Measurements from ENCODE around the gene RABEPK.
"Not testable (repeated sequence)": the region's sequence is repeated elsewhere in the genome, so short reads cannot be mapped to it uniquely, and the experiment has no call there.

RABEPK gene

DNA sequence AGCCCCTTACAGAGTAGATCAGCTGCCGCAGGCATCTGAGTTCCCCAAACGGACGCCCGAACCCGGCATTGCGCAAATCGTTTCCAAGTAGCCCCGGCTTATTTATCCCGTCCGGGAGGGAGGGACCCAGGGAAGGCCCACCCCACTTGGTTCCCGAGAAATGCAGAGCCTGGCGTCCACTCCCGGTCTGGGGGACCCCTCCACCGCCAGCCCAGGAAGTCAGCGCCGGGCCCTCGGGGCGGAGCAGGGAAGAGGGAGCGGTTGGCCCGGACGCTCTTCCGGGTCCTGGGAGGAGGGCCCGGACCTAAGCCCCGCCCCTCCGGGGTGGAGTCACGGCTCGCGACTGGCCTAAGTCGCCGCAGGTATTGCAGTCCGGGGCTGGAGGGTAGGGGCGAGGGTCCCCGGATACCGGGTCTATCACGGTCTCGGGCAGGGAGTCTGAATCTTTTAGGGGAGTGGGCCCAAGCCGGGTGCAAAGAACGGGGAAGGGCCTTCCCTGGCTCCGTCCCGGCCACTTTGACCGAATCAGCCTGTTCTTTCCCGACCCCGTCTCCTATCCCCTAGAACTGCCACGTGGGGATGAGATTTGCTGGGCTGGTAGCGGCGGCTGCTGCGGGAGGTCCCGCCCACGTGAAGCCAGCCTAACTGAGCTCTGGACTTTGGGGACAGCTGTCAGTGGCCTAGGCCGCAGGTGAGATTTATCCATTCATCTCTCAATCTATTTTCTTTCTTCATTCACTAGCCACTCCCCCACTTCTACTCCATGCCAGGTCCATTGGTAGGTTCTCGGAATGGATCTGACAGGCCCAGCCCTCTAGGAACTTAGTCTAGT, at the start of gene RABEPK:
Gene RABEPK (plus strand): TSS at position 327 of the 832 bp plus-strand sequence. CDS start 2,472 bp downstream, outside the sequence.
- peak; percentile 70 for DNase-seq (ENCODE audit: low read depth)

- no peak for DNase-seq (ENCODE audit: low read depth)
These were observed 48.6 kb upstream of the RABEPK start for GRCh38 chr9:125151730-125152129.

GRCh38 chr9:125153712-125154367, 46.5 kb upstream of the RABEPK start:
- no peak for DNase-seq (ENCODE audit: low read depth)

DNA sequence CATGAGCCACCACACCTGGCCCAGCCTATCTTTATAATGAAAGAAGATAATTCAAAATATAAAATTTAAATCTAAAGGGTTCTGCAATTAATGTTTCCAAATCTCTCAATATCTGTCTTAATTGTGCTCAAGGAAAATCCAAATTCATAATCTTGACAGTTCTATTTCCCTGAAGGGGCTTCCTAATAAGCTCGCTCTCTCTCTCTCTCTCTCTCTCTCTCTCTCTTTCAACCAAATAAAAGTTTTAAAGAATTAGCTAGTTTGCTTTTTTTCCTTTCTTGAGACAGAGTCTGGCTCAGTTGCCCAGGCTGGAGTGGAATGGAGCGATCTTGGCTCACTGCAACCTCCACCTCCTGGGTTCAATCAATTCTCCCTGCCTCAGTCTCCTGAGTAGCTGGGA, 43.8 kb upstream of the RABEPK start:
- DNase-seq (ENCODE audit: low read depth) = no peak

GRCh38 chr9:125160750-125161149, 39.6 kb upstream of the RABEPK start:
- no peak for DNase-seq (ENCODE audit: low read depth)

DNA sequence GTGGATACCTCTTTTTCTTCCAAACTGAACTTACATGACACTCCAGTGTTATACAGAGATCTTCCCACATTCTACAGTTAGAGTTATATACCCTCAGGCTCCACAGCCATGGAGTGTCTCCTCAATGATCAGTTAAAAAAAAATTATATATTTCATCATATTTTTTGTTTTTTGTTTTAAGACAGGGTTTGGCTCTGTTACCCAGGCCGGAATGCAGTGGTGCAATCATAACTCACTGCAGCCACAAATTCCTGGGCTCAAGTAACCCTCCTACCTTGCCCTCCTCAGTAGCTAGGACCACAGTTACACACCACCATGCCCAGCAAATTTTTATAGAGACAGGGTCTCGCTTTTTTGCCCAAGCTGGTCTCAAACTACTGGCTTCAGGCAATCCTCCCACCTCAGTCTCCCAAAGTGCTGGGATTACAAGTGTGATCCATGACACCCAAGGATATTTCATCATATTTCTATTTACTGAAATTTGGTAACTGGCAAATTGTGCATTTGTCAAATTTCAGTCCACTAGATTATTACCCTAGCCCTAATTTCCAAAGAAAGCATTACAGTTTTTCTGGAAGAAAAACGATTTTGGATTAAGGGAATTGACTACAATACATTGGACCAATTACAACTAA, 38.9 kb upstream of the RABEPK start:
- DNase-seq (ENCODE audit: low read depth) = no peak

DNA sequence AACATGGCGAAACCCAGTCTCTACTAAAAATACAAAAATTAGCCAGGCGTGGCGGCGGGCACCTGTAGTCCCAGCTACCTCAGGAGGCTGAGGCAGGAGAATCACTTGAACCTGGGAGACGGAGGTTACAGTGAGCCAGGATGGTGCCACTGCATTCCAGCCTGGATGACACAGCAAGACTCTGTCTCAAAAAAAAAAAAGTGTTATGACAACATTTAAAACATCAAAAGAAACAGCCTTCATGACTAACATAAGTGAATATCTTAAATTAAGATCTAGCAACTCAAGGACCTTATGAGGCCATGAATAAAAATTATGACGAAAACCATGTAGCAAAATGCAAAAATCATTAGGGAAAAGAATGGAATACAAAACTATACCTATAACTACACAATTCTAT, 37.5 kb upstream of the RABEPK start:
- not testable (repeated sequence) for DNase-seq (ENCODE audit: low read depth)

- DNase-seq (ENCODE audit: low read depth) = no peak
These were observed 33.6 kb upstream of the RABEPK start for GRCh38 chr9:125166762-125167161.

GRCh38 chr9:125169895-125170294, 30.4 kb upstream of the RABEPK start:
- no peak for DNase-seq (ENCODE audit: low read depth)

GRCh38 chr9:125172031-125172755, 28.1 kb upstream of the RABEPK start:
- DNase-seq (ENCODE audit: low read depth) = no peak

DNA sequence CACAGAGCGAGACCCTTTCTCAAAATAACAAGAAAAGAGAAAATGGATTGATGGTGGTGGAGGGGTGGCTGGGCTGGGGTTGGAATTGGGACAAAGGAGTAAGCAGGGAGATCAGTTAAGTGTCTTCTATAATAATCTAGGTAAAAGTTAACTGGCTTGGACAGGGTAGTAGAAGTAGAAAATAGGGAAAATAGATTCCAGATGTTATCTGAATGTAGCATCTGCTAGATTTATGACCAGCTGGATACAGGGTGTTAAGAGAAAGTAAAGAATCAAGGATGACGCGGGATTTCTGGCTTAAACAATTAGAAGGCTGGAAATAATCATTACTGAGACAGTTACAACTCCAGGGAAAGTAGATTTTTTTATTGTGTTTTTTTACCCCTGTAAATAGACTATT, 23.7 kb upstream of the RABEPK start:
- DNase-seq (ENCODE audit: low read depth) = no peak

DNA sequence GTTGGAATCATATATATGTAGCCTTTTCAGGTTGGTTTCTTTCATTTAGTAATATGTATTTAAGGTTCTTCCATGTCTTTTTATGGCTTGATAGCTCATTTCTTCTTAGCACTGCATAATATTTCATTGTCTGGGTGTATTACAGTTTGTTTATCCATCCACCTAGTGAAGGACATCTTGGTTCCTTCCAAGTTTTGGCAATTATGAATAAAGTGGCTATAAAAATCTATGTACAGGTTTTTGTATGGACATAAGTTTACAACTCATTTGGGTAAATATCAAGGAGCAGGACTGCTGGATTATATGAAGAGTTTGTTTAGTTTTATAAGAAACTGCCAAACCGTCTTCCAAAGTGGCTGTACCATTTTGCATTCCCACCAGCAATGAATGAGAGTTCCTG, 22.5 kb upstream of the RABEPK start:
- DNase-seq (ENCODE audit: low read depth) = no peak

DNA sequence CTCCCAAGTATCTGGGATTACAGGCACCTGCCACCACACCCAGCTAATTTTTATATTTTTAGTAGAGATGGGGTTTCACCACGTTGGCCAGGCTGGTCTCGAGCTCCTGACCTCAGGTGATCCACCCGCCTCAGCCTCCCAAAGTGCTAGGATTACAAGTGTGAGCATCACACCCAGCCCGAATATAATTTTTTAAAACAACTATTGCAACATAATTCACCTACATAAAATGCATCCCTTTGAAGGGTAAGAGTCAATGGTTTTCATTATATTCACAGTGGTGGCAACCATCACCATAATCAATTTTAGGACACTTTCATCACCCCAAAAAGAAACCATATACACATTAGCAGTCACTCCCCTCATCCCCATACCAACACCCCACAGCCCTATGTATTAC, 20.6 kb upstream of the RABEPK start:
- DNase-seq (ENCODE audit: low read depth) = not testable (repeated sequence)

DNA sequence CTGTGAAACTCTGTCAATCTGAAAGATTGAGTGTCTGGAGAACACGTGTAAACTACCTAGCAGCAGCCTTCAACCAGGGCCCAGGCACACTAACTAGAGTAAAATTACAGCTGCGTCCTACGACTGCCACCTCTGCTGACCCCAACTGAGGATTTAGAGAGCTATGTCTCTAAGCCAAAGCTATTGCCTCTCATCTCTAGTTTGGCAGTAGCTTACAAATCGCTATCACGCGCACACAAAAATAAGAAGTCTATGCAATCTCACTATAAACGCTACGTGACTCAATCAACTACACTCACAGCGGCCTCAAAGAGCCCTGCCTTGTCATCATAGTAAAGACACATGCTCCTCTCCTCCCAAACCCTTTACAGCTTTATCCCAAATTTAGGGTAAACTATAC, 19.5 kb upstream of the RABEPK start:
- no peak for DNase-seq (ENCODE audit: low read depth)

- DNase-seq (ENCODE audit: low read depth) = not testable (repeated sequence)
These were observed 18.6 kb upstream of the RABEPK start for GRCh38 chr9:125181756-125182155.

DNA sequence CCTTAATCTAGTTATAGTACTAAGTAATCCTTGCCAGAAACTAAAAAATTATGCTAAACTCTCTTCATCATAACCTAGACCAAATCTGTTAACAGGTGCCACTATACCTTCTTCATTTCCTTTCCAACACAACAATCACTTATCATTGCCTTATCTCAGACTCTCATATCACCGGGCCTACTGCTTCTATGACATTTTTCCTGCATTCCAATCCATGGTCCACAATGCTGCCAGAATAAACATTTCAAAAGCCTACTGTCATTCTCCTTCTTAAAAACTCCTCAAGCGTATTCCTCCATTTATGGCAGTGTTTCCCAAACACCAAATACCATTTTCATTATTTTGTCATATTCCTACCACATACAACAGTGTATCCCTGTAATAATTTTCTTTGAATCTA, 17.3 kb upstream of the RABEPK start:
- DNase-seq (ENCODE audit: low read depth) = no peak

- no peak for DNase-seq (ENCODE audit: low read depth)
These were observed 16.8 kb upstream of the RABEPK start for GRCh38 chr9:125183561-125183960.

DNA sequence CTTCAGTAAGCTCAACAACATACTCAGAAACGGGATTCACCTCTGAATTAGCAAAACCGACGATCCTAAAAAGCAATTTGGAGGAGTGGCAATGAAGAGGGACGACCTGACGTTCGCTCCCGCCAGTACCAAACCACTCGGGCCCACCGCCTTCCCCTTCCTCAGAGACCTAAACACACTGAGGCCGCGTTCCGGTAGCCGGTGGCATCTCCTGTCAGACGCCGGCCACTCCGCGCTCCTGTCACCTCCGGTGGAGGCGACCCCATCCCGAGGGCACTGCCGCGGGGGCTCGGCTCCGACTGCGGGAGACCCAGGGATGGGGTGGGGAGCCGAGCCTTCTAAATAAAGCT, 11.4 kb upstream of the RABEPK start:
- DNase-seq (ENCODE audit: low read depth) = no peak

GRCh38 chr9:125189361-125190289, 10.7 kb upstream of the RABEPK start, which contains the start of gene PPP6C:
PPP6C (minus strand) TSS chr9:125189803; CDS start chr9:125189718, 85 bp downstream.
- peak; percentile 70 for DNase-seq (ENCODE audit: low read depth)

- DNase-seq (ENCODE audit: low read depth) = no peak
These were observed 10.0 kb upstream of the RABEPK start for GRCh38 chr9:125190361-125190801.

- not testable (repeated sequence) for DNase-seq (ENCODE audit: low read depth)
These were observed 5.9 kb upstream of the RABEPK start for GRCh38 chr9:125194466-125194865.
